BJ (cell line): ENCODE results near the gene RELL2. TPM values are rescaled to one million over a fixed set of nuclear protein-coding genes. Genes with fewer than 3 reads are reported as not detected.

ENCODE experiments used
- CTCF ChIA-PET: fragments of 350-600 bp; formaldehyde crosslinking; extraction: SDS; loops from one replicate; lab custom pipeline; 2021; ENCODE audit warnings: antibody characterized with exemption, inconsistent platforms; lab: Yijun Ruan, JAX
- POLR2A ChIA-PET: fragments of 300-600 bp; sonication (Branson Sonifier 250); formaldehyde crosslinking; extraction: SDS; loops from one replicate; lab custom pipeline; 2021; ENCODE audit warnings: antibody characterized with exemption; lab: Charles Lee
- DNase-seq: peaks from one replicate; pipeline ENCODE4 v3.0.0-alpha.2; 2011; ENCODE audit warnings: low read depth
- H3K27me3 ChIP-seq: 2 replicates; pipeline ENCODE4 v1.6.0; 2011; ENCODE audit warnings: low read length; ENCODE audit not compliant: control insufficient read depth, insufficient read depth
- H3K36me3 ChIP-seq: 2 replicates; pipeline ENCODE4 v1.5.1; 2011; ENCODE audit warnings: low read length; ENCODE audit not compliant: control insufficient read depth, insufficient read depth
- H3K4me3 ChIP-seq: 2 replicates; pipeline ENCODE4 v1.5.1; 2011; ENCODE audit warnings: low read depth, mild to moderate bottlenecking, control low read depth, low read length
- polyA plus RNA-seq: library from polyadenylated mRNA; depleted of rRNA; stranded (reverse); fragments of >200 nt; gene quantifications from 2 replicates; pipeline ENCODE4 v1.2.3, GENCODE V29; 2011
- TF ChIP-seq, protein P1 (sequence below): IDR thresholded peaks from 2 replicates; pipeline ENCODE4 v1.5.1; 2011; ENCODE audit warnings: low read depth, mild to moderate bottlenecking, control low read depth, inconsistent platforms, low read length, moderate library complexity; ENCODE audit not compliant: insufficient read depth

Gene RELL2
- polyA plus RNA-seq, 1 experiment: 5.0 TPM

DNA sequence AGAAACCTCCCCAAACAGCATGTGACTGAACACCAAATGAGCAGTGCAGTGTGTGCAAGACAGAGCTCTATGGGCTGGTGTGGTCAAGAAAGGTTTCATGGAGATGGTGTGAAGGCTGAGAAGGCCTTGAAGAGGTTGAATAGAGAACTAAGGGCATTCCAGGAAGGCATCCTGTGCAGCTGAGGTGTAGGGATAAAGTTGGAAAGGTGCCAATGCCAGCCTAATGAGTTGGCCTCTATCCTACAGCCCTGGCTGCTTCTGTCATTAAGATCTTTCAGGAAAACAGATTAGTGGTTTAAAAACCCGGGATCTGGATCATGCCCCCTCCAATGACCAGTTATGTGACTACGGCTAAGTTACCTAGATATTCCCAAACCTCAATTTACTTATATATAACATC, 4.1 kb upstream of the RELL2 start:
- DNase-seq: no peak
- ChIA-PET CTCF (interaction anchor here (1.1 to 10.9 kb wide), 5 partner anchors 10 to 41 kb away, joined by 3 to 107 read pairs (median 5); partner anchors contain the start of gene DIAPH1), POLR2A (no interaction called here)
- H3K4me3 ChIP-seq: no peak overlapping the region
- H3K36me3 ChIP-seq: peaks cover 14% of the 10 kb centered on the region
- TF ChIP-seq, protein P1, sequence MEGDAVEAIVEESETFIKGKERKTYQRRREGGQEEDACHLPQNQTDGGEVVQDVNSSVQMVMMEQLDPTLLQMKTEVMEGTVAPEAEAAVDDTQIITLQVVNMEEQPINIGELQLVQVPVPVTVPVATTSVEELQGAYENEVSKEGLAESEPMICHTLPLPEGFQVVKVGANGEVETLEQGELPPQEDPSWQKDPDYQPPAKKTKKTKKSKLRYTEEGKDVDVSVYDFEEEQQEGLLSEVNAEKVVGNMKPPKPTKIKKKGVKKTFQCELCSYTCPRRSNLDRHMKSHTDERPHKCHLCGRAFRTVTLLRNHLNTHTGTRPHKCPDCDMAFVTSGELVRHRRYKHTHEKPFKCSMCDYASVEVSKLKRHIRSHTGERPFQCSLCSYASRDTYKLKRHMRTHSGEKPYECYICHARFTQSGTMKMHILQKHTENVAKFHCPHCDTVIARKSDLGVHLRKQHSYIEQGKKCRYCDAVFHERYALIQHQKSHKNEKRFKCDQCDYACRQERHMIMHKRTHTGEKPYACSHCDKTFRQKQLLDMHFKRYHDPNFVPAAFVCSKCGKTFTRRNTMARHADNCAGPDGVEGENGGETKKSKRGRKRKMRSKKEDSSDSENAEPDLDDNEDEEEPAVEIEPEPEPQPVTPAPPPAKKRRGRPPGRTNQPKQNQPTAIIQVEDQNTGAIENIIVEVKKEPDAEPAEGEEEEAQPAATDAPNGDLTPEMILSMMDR: no peak
- H3K27me3 ChIP-seq: no peaks in the 10 kb centered on the region

GRCh38 chr5:141633871-141634561, 2.8 kb upstream of the RELL2 start:
- ChIA-PET POLR2A (interaction anchor here (0.6 kb wide), 2 partner anchors 17 to 112 kb away, joined by 3 to 5 read pairs; partner anchors contain the start of gene FCHSD1), CTCF (interaction anchor here (1.0 to 10.9 kb wide), 7 partner anchors 9 to 42 kb away, joined by 3 to 107 read pairs (median 3); partner anchors contain the start of gene DIAPH1)
- H3K27me3 ChIP-seq: no peaks in the 10 kb centered on the region
- H3K36me3 ChIP-seq: peaks cover 8% of the 10 kb centered on the region
- TF ChIP-seq, protein P1: no peak
- no peak for DNase-seq
- H3K4me3 ChIP-seq: no peak overlapping the region

DNA sequence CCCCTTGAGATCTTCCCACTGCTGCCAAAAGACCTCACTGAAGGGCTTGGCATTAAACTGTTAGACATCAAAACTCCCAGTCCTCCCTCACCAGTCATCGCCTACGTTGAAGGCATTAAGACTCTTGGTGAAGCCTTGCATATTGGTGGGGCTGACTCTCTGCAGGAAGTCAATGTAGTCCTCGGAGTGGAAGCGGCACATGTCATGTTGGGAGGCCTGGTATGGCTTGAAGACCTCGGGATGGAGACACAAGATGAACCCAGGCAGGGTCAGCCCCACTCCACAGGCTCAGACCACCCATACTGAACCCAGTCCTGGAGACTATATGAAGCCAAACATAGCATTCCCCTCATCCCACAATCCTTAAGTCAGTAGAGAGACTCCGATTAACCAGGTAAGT, 2.1 kb upstream of the RELL2 start:
- Histone ChIP-seq H3K4me3 (no peak overlapping the region), H3K36me3 (peaks cover 4% of the 10 kb centered on the region), H3K27me3 (no peaks in the 10 kb centered on the region)
- ChIA-PET CTCF (interaction anchor here (0.9 to 10.9 kb wide), 4 partner anchors 12 to 67 kb away, joined by 3 to 107 read pairs (median 4); partner anchors contain the start of gene DIAPH1), POLR2A (no interaction called here)
- no peak for DNase-seq
- TF ChIP-seq, protein P1: no peak

DNA sequence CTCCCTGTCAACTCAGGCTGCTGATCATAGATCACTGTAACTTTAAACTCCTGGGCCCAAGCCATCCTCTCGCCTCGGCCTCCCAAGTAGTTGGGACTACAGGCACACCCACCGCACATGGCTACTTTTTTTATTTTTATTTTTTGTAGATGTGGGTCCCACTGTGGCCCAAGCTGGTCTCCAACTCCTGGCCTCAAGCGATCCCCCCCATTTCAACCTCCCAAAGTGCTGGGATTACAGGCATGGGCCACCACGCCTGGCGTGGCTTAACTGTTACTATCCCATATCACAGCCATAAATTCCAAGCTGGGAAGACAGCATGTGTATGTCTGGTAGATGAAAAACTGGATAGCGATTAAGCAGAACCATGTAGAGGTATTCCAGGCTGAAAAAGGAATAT, 1.2 kb upstream of the RELL2 start:
- DNase-seq: no peak
- ChIA-PET POLR2A (no interaction called here), CTCF (interaction anchor here (1.2 to 10.9 kb wide), 9 partner anchors 8 to 77 kb away, joined by 3 to 107 read pairs (median 4); partner anchors contain the start of gene DIAPH1)
- Histone ChIP-seq H3K27me3 (no peaks in the 10 kb centered on the region), H3K36me3 (peaks cover 7% of the 10 kb centered on the region), H3K4me3 (peak overlapping the region; percentile 92)
- TF ChIP-seq, protein P1: no peak

- H3K36me3 ChIP-seq: peaks cover 7% of the 10 kb centered on the region
- ChIA-PET POLR2A (no interaction called here), CTCF (interaction anchor here (1.2 to 10.9 kb wide), 10 partner anchors 9 to 78 kb away, joined by 3 to 107 read pairs (median 4); partner anchors contain the start of gene DIAPH1)
- no peak for DNase-seq
- no peaks in the 10 kb centered on the region for H3K27me3 ChIP-seq
- peak overlapping the region; percentile 92 for H3K4me3 ChIP-seq
- TF ChIP-seq, protein P1: no peak
Measured at GRCh38 chr5:141636106-141636412, 738 bp upstream of the RELL2 start.
